Frontal cortex (tissue), 4 donors: ENCODE results near the gene PLXNC1. TPM values are rescaled to one million over a fixed set of nuclear protein-coding genes. Genes with fewer than 3 reads are reported as not detected.

ENCODE experiments used
- DNase-seq, 2 donors: peaks; one replicate each; pipeline ENCODE4 v3.0.0; 2012; ENCODE audit warnings: low spot score in 2 of 2
- FAIRE-seq: peaks from 2 replicates; lab custom pipeline; 2012; peaks lifted over from hg19 to GRCh38; lab: Jason Lieb, UNC
- total RNA-seq: library from RNA; depleted of rRNA; stranded (reverse); fragments of >200 nt; gene quantifications from one replicate; pipeline ENCODE4 v1.2.3, GENCODE V29; 2014
- donor health status: control.
- donor health status: control.
- donor health status: control.

Gene PLXNC1
- total RNA-seq, 1 donor from 2014 or later, result 81.1 TPM

- DNase-seq (no peak), FAIRE-seq (no peak)
Measured at GRCh38 chr12:94175763-94176668, 27.6 kb downstream of the PLXNC1 start.

DNA sequence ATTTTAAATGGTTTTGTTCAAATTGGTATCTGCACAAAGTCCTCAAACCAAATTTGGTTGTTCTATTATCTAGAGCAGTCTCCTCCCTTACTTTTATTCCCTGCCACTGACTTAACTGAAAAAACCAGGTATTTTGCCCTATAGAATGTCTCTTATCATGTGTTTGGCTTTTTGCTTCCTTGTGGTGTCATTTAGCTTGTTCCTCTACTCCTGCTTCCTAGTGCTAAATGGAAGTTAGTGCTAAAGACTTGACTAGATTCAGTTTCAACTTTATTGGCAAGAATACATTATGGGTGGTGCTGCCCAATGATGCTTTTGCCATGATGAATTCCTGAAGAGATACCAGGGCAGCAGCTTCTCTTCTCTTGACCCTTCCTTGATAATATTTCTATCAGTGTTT lies 29.7 kb downstream of the PLXNC1 start:
- no peak for FAIRE-seq
- DNase-seq, result no peak

- no peak for FAIRE-seq
- no peak for DNase-seq
Measured at GRCh38 chr12:94178882-94179281, 30.5 kb downstream of the PLXNC1 start.

DNA sequence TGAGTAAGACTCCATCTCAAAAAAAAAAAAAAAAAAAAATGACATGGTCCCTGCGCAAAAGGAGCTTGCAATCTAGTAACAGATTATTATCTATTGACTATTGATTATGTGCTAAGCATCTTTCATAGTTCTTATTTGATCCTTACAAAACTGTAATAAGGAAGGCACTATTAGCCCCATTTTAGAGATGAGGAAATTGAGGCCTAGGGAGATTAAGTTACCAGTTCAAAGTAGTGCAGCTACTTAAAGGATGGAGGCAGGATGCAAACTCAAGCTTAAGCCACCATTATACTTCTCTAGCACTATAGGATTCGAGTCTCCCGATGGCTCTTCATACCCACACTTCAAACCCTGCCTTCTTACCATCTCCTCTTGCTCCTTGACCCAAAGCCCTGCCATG lies 31.3 kb downstream of the PLXNC1 start:
- DNase-seq (no peak), FAIRE-seq (no peak)

DNA sequence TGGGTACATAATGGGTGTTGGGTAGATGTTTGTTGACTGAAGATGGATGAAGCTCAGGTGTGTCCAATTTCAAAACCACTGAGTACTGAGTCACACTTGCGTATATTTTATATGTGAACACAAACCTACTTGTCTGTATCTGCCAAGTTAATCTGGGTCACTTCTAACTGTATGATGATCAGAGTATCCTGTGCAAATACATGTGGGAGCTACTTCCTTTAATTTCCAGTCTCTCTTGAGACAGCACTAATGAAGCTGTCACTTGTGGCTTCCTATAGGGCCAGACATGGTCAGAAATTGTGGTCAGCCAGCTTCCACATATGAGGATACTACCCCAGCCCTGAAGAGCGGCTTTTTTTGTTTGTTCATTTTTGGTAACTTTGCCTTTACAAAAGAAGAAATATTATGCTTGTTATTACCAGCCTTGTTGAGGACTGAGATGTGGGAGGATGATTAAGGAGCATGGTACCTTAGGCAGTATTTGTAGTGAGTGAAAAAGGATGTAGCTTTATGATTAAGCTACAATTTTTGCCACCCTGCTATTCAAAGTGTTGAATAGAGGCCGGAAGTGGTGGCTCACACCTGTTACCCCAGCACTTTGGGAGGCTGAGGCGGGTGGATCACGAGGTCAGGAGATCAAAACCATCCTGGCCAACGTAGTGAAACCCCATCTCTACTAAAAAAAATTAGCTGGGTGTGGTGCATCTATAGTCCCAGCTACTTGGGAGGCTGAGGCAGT lies 32.4 kb downstream of the PLXNC1 start:
- DNase-seq (no peak), FAIRE-seq (no peak)

GRCh38 chr12:94182986-94183707 lies 34.8 kb downstream of the PLXNC1 start:
- FAIRE-seq, result no peak

DNA sequence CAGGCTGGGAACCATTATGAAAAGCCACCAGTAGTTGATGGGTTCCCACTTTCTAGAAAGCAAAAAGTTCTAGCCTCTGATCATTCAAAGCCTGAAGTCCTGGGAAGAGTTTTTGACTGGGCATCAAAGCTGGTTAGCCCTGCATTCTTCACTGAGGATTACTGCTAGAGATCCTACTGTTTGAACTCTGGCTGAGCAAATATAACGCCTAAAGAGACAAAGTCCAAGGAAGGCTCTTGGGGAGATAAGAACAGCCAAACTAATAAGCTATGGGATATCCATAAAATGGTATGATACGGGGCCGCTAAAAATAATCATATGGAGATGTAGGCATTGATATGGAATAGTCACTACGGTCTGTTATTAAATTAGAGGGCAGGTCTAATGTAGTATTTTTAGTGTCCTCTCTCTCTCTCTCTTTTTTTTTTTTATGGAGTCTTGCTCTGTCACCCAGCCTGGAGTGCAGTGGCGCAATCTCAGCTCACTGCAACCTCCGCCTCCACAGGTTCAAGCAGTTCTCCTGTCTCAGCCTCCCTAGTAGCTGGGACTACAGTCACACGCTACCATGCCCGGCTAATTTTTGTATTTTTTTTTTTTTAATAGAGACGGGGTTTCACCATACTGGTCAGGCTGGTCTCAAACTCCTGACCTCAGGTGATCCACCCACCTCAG lies 35.5 kb downstream of the PLXNC1 start:
- FAIRE-seq, result no peak
- DNase-seq, result no peak

More at GRCh38 chr12:94182986-94183707, 34.8 kb downstream of the PLXNC1 start:
- no peak for DNase-seq

GRCh38 chr12:94184995-94185719 lies 36.8 kb downstream of the PLXNC1 start:
- FAIRE-seq, result no peak

GRCh38 chr12:94185801-94186200 lies 37.4 kb downstream of the PLXNC1 start:
- no peak for FAIRE-seq
- no peak for DNase-seq

More at GRCh38 chr12:94184995-94185719, 36.8 kb downstream of the PLXNC1 start:
- DNase-seq, result no peak

DNA sequence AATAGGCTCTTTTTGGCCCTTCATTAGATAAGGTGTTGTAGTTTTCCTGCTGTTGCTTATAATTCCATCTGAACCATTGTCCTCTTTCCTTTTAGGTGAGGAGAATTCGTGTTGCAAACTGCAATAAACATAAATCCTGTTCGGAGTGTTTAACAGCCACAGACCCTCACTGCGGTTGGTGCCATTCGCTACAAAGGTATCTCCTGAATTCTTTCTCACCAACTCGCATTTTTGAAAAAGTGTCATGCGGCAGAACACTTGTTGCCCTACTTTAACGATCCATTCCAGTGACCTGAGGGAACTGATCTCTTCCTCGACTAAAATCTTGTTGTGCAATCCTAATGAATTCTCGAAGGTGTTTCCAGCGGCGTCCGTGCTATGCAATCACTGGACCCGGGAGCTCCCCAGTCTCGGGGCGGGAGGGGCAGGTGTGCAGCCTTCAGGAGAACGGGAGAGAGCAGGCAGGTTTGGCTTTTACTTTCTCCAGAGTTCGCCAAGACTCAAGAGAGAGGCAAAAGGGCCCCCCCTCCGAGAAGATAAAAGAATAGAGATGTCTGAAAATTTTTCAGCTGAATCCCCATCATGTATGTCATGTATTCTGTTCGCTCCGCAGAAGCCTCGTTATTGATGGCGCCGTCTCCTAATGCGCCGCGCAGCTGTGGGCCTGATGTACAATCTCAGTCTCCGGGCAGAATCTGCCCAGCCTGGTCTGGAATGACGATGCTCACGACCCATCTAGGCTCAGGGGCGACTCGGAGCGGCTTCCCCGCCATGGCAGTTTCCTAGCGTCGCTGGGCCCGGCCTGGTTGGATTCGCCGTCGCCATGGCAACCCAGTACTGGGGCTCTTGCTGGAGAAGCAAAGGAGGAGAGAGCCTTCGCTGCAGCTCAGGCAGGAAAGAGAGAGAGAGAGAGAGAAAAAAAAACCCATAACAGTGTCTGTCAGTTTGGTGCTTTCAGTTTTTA lies 38.2 kb downstream of the PLXNC1 start:
- FAIRE-seq (no peak), DNase-seq (peak; percentile 22 to 51)

- no peak for DNase-seq
- no peak for FAIRE-seq
Measured at GRCh38 chr12:94187361-94187760, 39.0 kb downstream of the PLXNC1 start.

DNA sequence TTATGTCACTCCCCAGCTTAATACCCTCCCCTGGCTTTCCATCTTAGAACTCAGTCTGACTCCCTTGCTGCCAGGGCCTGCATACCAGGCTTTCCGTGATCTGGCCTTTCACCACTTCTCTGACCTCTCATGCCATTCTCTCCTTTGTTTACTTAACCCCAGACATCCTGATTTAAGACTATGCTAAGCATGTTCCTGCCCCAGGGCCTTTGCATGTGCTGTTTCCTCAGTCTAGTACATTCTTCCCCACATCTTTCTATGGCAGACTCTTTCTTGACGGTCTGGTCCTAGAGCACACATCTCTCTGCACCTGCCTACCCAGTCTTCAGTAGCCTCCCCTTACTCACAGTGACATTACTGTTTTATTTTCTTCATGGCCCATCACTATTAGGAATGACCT lies 42.2 kb downstream of the PLXNC1 start:
- DNase-seq (no peak), FAIRE-seq (no peak)

DNA sequence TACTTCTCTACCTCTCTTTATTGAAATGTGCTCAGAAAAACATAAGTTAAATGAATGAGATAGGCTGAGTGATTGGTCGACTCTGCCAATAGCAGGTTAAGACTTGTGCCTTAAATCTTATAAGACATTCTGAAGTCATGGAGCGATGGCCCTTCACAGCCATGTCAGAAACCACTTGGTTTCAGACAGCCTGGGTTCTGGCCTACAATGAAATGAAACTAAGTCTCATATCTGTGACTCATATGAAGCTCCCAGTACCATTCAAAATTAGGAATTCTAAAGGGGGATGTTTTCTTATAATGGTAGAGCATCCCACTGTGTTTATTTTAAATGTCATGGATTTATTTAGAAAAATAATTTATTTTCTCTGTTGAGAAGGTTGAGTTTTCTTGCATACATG lies 42.6 kb downstream of the PLXNC1 start:
- FAIRE-seq (no peak), DNase-seq (no peak)

- FAIRE-seq, result no peak
Measured at GRCh38 chr12:94191811-94192210, 43.4 kb downstream of the PLXNC1 start.

DNA sequence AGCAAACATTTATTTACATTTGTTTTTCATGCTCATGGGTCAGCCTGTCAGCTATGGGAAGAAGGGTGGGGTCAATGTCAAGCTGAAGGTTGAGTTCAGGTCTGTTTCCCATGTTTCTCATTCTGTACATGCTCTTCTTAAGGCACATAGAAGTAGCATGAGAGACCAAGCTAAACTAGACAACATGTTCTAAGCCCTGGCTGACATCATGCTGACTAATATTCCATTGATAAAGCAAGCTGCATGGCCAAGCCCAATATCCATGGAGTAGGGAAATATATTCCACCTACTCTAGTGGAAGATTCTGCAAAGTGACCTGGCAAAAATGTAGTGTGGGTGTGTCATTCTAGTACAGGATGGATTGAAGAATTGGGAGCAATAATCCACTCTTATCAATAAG lies 44.1 kb downstream of the PLXNC1 start:
- FAIRE-seq, result no peak

More at GRCh38 chr12:94191811-94192210, 43.4 kb downstream of the PLXNC1 start:
- DNase-seq, result no peak

GRCh38 chr12:94193168-94193567 lies 44.8 kb downstream of the PLXNC1 start:
- no peak for FAIRE-seq
- no peak for DNase-seq

More for the DNA sequence above, 44.1 kb downstream of the PLXNC1 start:
- no peak for DNase-seq

DNA sequence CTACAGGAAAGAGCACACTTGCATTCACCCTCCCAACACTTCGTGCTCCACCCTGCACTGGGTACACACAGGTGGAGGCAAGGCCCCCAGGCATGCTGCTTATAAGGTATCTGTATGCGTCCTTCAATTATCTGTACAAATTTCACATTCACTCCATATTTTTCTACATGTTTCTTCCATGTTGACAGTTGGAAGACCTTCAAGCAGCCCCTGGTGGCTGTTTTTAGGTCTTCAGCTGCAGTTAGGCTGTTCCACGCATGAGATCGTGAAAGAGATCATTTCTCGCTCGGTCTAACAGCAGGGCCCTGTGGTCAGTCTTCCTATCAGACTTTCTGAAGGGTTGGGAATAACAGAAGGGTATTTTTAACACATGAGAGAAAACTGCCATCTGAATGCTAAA lies 47.1 kb downstream of the PLXNC1 start:
- DNase-seq (no peak), FAIRE-seq (no peak)

DNA sequence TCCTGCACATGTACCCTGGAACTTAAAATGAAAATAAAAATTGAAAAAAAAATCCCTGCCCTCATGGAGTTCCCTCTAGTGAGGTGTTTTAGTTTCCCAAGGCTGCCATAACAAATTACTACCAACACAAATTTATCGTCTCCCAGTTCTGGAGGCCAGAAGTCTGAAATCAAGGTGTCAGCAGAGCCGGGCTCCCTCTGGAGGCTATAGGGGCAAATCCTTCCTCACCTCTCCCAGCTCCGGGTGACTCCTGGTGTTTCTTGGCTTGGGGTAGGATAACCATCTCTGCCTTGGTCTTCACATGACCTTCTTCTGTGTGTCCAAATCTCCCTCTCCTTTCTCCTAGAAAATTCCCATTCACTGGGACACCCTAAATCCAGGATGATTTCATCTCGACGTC lies 50.1 kb downstream of the PLXNC1 start:
- no peak for DNase-seq
- no peak for FAIRE-seq
